MCF 10A (cell line): Measurements from ENCODE around the gene LAMA3. TPM values are rescaled to one million over a fixed set of nuclear protein-coding genes. Genes with fewer than 3 reads are reported as not detected.

Source experiments
- BruUV-seq: library from RNA; stranded (reverse); fragments of 400-500 nt; replicated peaks from 2 replicates; lab custom pipeline; 2021; lab: Mats Ljungman, UMichigan
- CTCF ChIA-PET: fragments of 300-600 bp; sonication (Branson Sonifier 250); formaldehyde crosslinking; extraction: SDS; loops from one replicate; lab custom pipeline; 2021; ENCODE audit warnings: antibody characterized with exemption, inconsistent platforms; lab: Yijun Ruan, JAX
- POLR2A ChIA-PET: fragments of 300-600, 350-650 bp; sonication (Branson Sonifier 250); formaldehyde crosslinking; extraction: SDS; loops from one replicate; lab custom pipeline; 2020; ENCODE audit warnings: antibody characterized with exemption, inconsistent platforms; lab: Yijun Ruan, JAX
- DNase-seq: peaks from one replicate; pipeline ENCODE4 v3.0.0-alpha.2; 2018; ENCODE audit not compliant: unreplicated experiment
- H3K27ac Mint-ChIP-seq: one replicate; pipeline ENCODE4 v1.8.0; 2022; ENCODE audit warnings: mild to moderate bottlenecking, low read depth, mixed read lengths; ENCODE audit not compliant: unreplicated experiment
- H3K27me3 Mint-ChIP-seq: one replicate; pipeline ENCODE4 v1.8.0; 2022; ENCODE audit warnings: mixed read lengths; ENCODE audit not compliant: insufficient read depth, unreplicated experiment
- H3K36me3 Mint-ChIP-seq: one replicate; pipeline ENCODE4 v1.8.0; 2022; ENCODE audit warnings: mild to moderate bottlenecking, moderate library complexity, mixed read lengths; ENCODE audit not compliant: insufficient read depth, unreplicated experiment
- H3K4me1 Mint-ChIP-seq: one replicate; pipeline ENCODE4 v1.8.0; 2022; ENCODE audit warnings: mixed read lengths; ENCODE audit not compliant: insufficient read depth, unreplicated experiment
- H3K4me3 Mint-ChIP-seq: one replicate; pipeline ENCODE4 v1.8.0; 2022; ENCODE audit warnings: mild to moderate bottlenecking, moderate library complexity, mixed read lengths; ENCODE audit not compliant: unreplicated experiment
- H3K9me3 Mint-ChIP-seq: one replicate; pipeline ENCODE4 v1.8.0; 2022; ENCODE audit warnings: mixed read lengths; ENCODE audit not compliant: unreplicated experiment
- intact Hi-C: fragments of 100-400 bp; cut with micrococcal nuclease; formaldehyde crosslinking; loops from 2 replicates; pipeline ENCODE4 v1.14.1; 2022
- total RNA-seq: library from RNA; stranded (reverse); gene quantifications from 2 replicates; pipeline ENCODE4 v1.2.3, GENCODE V29; 2022
- TF ChIP-seq, protein P1 (sequence below): fragments of 200-600 bp; IDR thresholded peaks from one replicate; pipeline ENCODE4 v1.8.0; 2022; ENCODE audit warnings: antibody characterized with exemption, mild to moderate bottlenecking; ENCODE audit not compliant: unreplicated experiment

LAMA3 gene
- total RNA-seq, 1 experiment from 2014 or later: 371 TPM

DNA sequence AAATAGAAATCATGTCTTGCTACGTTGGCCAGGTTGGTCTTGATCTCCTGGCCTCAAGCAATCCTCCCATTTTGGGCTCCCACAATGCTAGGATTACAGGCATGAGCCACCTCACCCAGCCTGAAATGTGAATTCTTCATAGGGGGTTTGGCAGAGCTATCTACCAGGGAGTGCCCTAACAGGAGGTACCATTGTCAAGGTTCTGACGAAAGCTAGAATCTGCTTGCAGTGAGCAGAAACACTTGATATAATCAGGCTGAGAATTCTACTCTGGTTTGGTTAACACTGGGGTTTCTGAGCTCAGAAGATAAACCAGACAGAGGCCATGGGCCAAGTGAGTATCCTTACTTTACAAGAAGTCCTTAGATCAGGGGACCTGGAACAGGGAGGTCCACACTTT lies 7.2 kb upstream of the LAMA3 start:
- DNase-seq: no peak
- intact Hi-C loops: no loop called here
- ChIA-PET CTCF (interaction anchor here (1.6 kb wide), 1 partner anchor 21 kb away, joined by 5 read pairs; no protein-coding TSS in a partner anchor), POLR2A (interaction anchor here (1.2 kb wide), 1 partner anchor 22 kb away, joined by 3 read pairs; no protein-coding TSS in a partner anchor)
- Mint-ChIP-seq H3K36me3 (no peaks in the 10 kb centered on the region), H3K27me3 (no peaks in the 10 kb centered on the region), H3K4me1 (peaks cover 6% of the 10 kb centered on the region), H3K4me3 (no peak overlapping the region), H3K9me3 (peaks cover 8% of the 10 kb centered on the region), H3K27ac (no peak overlapping the region)
- no TSS peak for BruUV-seq
- TF ChIP-seq, protein P1, sequence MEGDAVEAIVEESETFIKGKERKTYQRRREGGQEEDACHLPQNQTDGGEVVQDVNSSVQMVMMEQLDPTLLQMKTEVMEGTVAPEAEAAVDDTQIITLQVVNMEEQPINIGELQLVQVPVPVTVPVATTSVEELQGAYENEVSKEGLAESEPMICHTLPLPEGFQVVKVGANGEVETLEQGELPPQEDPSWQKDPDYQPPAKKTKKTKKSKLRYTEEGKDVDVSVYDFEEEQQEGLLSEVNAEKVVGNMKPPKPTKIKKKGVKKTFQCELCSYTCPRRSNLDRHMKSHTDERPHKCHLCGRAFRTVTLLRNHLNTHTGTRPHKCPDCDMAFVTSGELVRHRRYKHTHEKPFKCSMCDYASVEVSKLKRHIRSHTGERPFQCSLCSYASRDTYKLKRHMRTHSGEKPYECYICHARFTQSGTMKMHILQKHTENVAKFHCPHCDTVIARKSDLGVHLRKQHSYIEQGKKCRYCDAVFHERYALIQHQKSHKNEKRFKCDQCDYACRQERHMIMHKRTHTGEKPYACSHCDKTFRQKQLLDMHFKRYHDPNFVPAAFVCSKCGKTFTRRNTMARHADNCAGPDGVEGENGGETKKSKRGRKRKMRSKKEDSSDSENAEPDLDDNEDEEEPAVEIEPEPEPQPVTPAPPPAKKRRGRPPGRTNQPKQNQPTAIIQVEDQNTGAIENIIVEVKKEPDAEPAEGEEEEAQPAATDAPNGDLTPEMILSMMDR: no peak

DNA sequence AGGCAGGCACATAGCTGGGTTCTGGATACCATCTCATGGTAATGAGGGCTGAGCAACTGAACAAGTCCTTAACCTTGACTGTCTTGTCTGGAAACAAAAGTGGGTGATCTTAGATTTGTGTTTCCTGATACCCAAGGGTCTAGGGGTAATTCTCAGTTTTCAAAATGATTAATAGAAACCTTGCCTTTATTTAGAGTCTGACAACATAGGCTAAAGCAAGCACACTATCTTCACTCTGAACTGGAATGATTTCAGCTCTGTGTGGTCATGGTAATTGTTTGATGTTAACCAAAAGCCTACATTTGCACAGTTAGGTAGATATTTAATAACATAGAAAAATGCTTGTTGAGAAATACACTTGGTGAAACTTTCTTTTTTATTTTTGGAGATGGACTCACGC lies 6.8 kb upstream of the LAMA3 start:
- TF ChIP-seq, protein P1: no peak
- Mint-ChIP-seq H3K27me3 (no peaks in the 10 kb centered on the region), H3K27ac (no peak overlapping the region), H3K9me3 (peaks cover 8% of the 10 kb centered on the region), H3K4me1 (peaks cover 6% of the 10 kb centered on the region), H3K4me3 (no peak overlapping the region), H3K36me3 (no peaks in the 10 kb centered on the region)
- intact Hi-C loops: no loop called here
- ChIA-PET POLR2A (interaction anchor here (1.2 kb wide), 1 partner anchor 22 kb away, joined by 3 read pairs; no protein-coding TSS in a partner anchor), CTCF (interaction anchor here (1.6 kb wide), 1 partner anchor 21 kb away, joined by 5 read pairs; no protein-coding TSS in a partner anchor)
- DNase-seq: no peak
- no TSS peak for BruUV-seq

DNA sequence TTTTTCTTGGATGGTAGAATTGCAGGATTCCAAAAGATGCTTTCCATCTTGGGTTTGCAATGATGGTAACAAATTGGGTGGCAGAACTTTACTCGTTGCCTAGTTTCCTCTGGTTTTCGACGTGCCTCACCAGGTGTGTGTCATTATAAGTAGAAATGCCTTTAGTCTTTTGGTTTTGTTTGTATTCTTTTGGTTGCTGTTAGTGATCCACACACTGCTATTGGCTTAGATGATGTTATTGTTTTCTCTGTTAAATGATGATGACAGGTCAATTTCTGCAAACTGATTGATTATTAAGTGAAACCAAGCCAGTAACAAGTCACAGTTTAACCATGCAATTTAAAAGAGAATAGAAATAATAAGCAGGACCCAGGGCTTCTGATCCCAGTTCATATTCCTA lies 6.1 kb upstream of the LAMA3 start:
- ChIA-PET POLR2A (interaction anchor here (1.2 kb wide), 1 partner anchor 21 kb away, joined by 3 read pairs; no protein-coding TSS in a partner anchor), CTCF (no interaction called here)
- Mint-ChIP-seq H3K36me3 (no peaks in the 10 kb centered on the region), H3K4me3 (no peak overlapping the region), H3K27me3 (no peaks in the 10 kb centered on the region), H3K4me1 (peaks cover 6% of the 10 kb centered on the region), H3K9me3 (peaks cover 8% of the 10 kb centered on the region), H3K27ac (no peak overlapping the region)
- no TSS peak for BruUV-seq
- no peak for DNase-seq
- intact Hi-C loops: no loop called here
- TF ChIP-seq, protein P1: no peak

DNA sequence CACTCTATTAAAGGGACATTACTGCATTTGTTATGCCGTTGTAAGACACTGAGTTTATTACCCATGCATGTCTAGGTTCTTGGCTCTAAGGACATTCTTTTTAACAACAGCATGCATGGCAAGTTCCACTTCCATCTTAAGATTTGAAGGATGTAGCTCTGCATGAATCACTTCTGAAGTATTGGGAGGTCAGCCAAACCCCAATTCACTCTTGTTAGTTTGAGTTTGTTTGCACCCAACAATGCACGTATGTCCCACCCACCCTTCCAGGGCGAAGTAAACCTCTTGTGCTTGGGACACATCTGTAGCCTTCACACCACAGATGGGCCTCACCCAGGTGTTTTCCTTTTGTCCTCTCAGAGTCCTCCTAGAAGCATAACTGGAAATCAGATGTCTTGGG lies 5.6 kb upstream of the LAMA3 start:
- BruUV-seq: no TSS peak
- Mint-ChIP-seq H3K4me3 (no peak overlapping the region), H3K36me3 (no peaks in the 10 kb centered on the region), H3K27ac (no peak overlapping the region), H3K4me1 (peaks cover 6% of the 10 kb centered on the region), H3K27me3 (no peaks in the 10 kb centered on the region), H3K9me3 (peaks cover 8% of the 10 kb centered on the region)
- CTCF ChIA-PET: no interaction called here
- no peak for DNase-seq
- intact Hi-C loops: no loop called here
- TF ChIP-seq, protein P1: no peak
- POLR2A ChIA-PET: no interaction called here
